GM12892 (cell line): ENCODE measurements around the gene KRTAP10-9.

Source experiments
- POLR2AphosphoS5 ChIP-seq: IDR thresholded peaks from 2 replicates; pipeline ENCODE4 v1.6.1; 2011; ENCODE audit warnings: low read depth, low read length, control low read depth
- TAF1 ChIP-seq: IDR thresholded peaks from 2 replicates; pipeline ENCODE4 v1.6.1; 2011; ENCODE audit warnings: low read depth, mild to moderate bottlenecking, control low read depth, low read length, borderline replicate concordance

- no peak for TF ChIP-seq POLR2AphosphoS5
- no peak for TF ChIP-seq TAF1
These were observed 51.0 kb downstream of the KRTAP10-9 start for GRCh38 chr21:44677881-44678280.
